ENCODE measurements around the gene PTPRS.
"Not testable (repeated sequence)": the region's sequence is repeated elsewhere in the genome, so short reads cannot be mapped to it uniquely, and the experiment has no call there.

PTPRS gene

GRCh38 chr19:5386841-5387240 lies 46.2 kb upstream of the PTPRS start:
- peaks cover 43% of the 10 kb centered on the region for H3K27me3 ChIP-seq (replicated peaks; ENCODE audit: insufficient read depth, low read length)
- no peak overlapping the region for H3K27ac ChIP-seq (ENCODE audit: low read length)
- H3K4me1 ChIP-seq (ENCODE audit: low read length): no peaks in the 10 kb centered on the region

GRCh38 chr19:5381197-5381596 lies 40.6 kb upstream of the PTPRS start:
- not testable (repeated sequence) for H3K4me2 ChIP-seq (ENCODE audit: low read depth, low read length); H3K9me2 ChIP-seq (replicated peaks; ENCODE audit: insufficient read depth, low read length); H3K9ac ChIP-seq (ENCODE audit: low read length); H3K4me3 ChIP-seq (ENCODE audit: low read length); DNase-seq; H3K36me3 ChIP-seq (replicated peaks; ENCODE audit: insufficient read depth, low read length); H3K4me1 ChIP-seq (ENCODE audit: low read length); H4K20me1 ChIP-seq (ENCODE audit: insufficient read depth, low read length); H3K9me3 ChIP-seq (replicated peaks; ENCODE audit: insufficient read depth, low read length); H3F3A ChIP-seq (ENCODE audit: insufficient read depth, low read length); H3K79me2 ChIP-seq (ENCODE audit: low read length); H2AFZ ChIP-seq (ENCODE audit: low read length); H3K27ac ChIP-seq (ENCODE audit: low read length)
- peaks cover 57% of the 10 kb centered on the region for H3K27me3 ChIP-seq (replicated peaks; ENCODE audit: insufficient read depth, low read length)

More at GRCh38 chr19:5386841-5387240, 46.2 kb upstream of the PTPRS start:
- no peak for TF ChIP-seq EZH2phosphoT487 (IDR thresholded peaks at IDR 0.05; ENCODE audit: low read length)
- TF ChIP-seq EZH2 (optimal IDR thresholded peaks at IDR 0.05; ENCODE audit: low read depth, low read length): no peak
- no peak for TF ChIP-seq CTCF (IDR thresholded peaks at IDR 0.05; ENCODE audit: low read length)
- H4K20me1 ChIP-seq (ENCODE audit: insufficient read depth, low read length): no peaks in the 10 kb centered on the region
- H3K4me2 ChIP-seq (ENCODE audit: low read depth, low read length): no peak overlapping the region
- no peak overlapping the region for H2AFZ ChIP-seq (ENCODE audit: low read length)
- H3K9me3 ChIP-seq (replicated peaks; ENCODE audit: insufficient read depth, low read length): no peaks in the 10 kb centered on the region
- no peaks in the 10 kb centered on the region for H3K9me2 ChIP-seq (replicated peaks; ENCODE audit: insufficient read depth, low read length)
- no peak overlapping the region for H3K9ac ChIP-seq (ENCODE audit: low read length)
- DNase-seq: no peak
- no peaks in the 10 kb centered on the region for H3K36me3 ChIP-seq (replicated peaks; ENCODE audit: insufficient read depth, low read length)
- H3K79me2 ChIP-seq (ENCODE audit: low read length): no peaks in the 10 kb centered on the region
- H3K4me3 ChIP-seq (ENCODE audit: low read length): no peak overlapping the region
- no peaks in the 10 kb centered on the region for H3F3A ChIP-seq (ENCODE audit: insufficient read depth, low read length)

GRCh38 chr19:5380215-5380919 lies 39.8 kb upstream of the PTPRS start:
- TF ChIP-seq EZH2phosphoT487 (IDR thresholded peaks at IDR 0.05; ENCODE audit: low read length): no peak
- no peak for TF ChIP-seq CTCF (IDR thresholded peaks at IDR 0.05; ENCODE audit: low read length)
- no peak for TF ChIP-seq EZH2 (optimal IDR thresholded peaks at IDR 0.05; ENCODE audit: low read depth, low read length)
- no peak overlapping the region for H3K4me2 ChIP-seq (ENCODE audit: low read depth, low read length)
- H3K4me1 ChIP-seq (ENCODE audit: low read length): no peaks in the 10 kb centered on the region
- no peaks in the 10 kb centered on the region for H3F3A ChIP-seq (ENCODE audit: insufficient read depth, low read length)
- no peaks in the 10 kb centered on the region for H3K36me3 ChIP-seq (replicated peaks; ENCODE audit: insufficient read depth, low read length)
- H2AFZ ChIP-seq (ENCODE audit: low read length): no peak overlapping the region
- no peak overlapping the region for H3K4me3 ChIP-seq (ENCODE audit: low read length)
- H3K27ac ChIP-seq (ENCODE audit: low read length): no peak overlapping the region
- H4K20me1 ChIP-seq (ENCODE audit: insufficient read depth, low read length): no peaks in the 10 kb centered on the region
- no peak for DNase-seq
- no peaks in the 10 kb centered on the region for H3K9me2 ChIP-seq (replicated peaks; ENCODE audit: insufficient read depth, low read length)
- no peaks in the 10 kb centered on the region for H3K79me2 ChIP-seq (ENCODE audit: low read length)
- no peaks in the 10 kb centered on the region for H3K9me3 ChIP-seq (replicated peaks; ENCODE audit: insufficient read depth, low read length)
- H3K27me3 ChIP-seq (replicated peaks; ENCODE audit: insufficient read depth, low read length): peaks cover 57% of the 10 kb centered on the region
- no peak overlapping the region for H3K9ac ChIP-seq (ENCODE audit: low read length)

- TF ChIP-seq EZH2phosphoT487 (IDR thresholded peaks at IDR 0.05; ENCODE audit: low read length): no peak
- no peak for TF ChIP-seq EZH2 (optimal IDR thresholded peaks at IDR 0.05; ENCODE audit: low read depth, low read length)
- TF ChIP-seq CTCF (IDR thresholded peaks at IDR 0.05; ENCODE audit: low read length): no peak
- Histone ChIP-seq H3K9ac (ENCODE audit: low read length) (no peak overlapping the region), H3K36me3 (replicated peaks; ENCODE audit: insufficient read depth, low read length) (no peaks in the 10 kb centered on the region)
Observed at GRCh38 chr19:5376928-5377327, 36.3 kb upstream of the PTPRS start.

More at GRCh38 chr19:5376928-5377327, 36.3 kb upstream of the PTPRS start:
- Histone ChIP-seq H2AFZ (ENCODE audit: low read length) (no peak overlapping the region), H4K20me1 (ENCODE audit: insufficient read depth, low read length) (no peaks in the 10 kb centered on the region), H3K79me2 (ENCODE audit: low read length) (no peaks in the 10 kb centered on the region), H3K27ac (ENCODE audit: low read length) (no peak overlapping the region), H3K4me2 (ENCODE audit: low read depth, low read length) (no peak overlapping the region), H3K9me2 (replicated peaks; ENCODE audit: insufficient read depth, low read length) (no peaks in the 10 kb centered on the region), H3K27me3 (replicated peaks; ENCODE audit: insufficient read depth, low read length) (peaks cover 54% of the 10 kb centered on the region), H3F3A (ENCODE audit: insufficient read depth, low read length) (no peaks in the 10 kb centered on the region), H3K9me3 (replicated peaks; ENCODE audit: insufficient read depth, low read length) (no peaks in the 10 kb centered on the region), H3K4me3 (ENCODE audit: low read length) (no peak overlapping the region), H3K4me1 (ENCODE audit: low read length) (no peaks in the 10 kb centered on the region)
- no peak for DNase-seq

All from MM.1S (cell line).